ENCODE data around the gene CPNE1. TPM values are rescaled to one million over a fixed set of nuclear protein-coding genes. Genes with fewer than 3 reads are reported as not detected.

The CPNE1 gene
- total and polyA plus RNA-seq, 2 of the 8 experiments (the other 6 are each of a cell fraction or from before 2014, with no cell fraction given): 294 to 346 TPM

DNA sequence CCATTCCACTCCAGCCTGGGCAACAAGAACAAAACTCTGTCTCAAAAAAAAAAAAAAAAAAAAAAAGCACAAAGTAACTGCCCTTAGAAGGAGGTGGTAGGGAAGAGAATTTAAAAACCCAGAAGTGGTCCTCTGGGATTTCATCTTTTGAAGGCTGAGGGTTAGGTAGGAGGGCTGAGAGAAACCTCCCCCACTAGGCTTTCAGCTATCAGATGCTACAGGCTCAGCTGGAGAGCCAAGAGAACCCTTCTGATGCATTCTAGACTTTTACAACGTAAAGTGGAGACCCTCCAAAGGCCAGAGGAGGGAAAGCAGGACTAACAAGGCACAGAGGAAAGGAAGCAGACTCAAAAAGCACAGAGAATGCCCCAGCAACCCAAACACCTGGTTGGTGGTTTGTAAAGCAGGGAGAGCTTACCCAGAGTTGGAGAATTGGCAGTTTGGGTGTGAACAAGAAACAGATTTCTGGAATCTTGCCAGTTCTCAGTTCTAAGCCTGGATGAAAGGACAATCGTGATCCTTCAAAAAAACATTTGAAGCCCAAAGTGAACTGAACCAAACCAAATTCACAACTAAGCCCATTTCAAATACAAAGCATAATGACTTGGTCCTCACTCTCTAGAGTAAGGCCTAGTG lies 72.2 kb downstream of the CPNE1 start:
- Histone ChIP-seq H3K79me1 (ENCODE audit: low read depth, low read length) (no peaks in the 10 kb centered on the region), H2BK5ac (ENCODE audit: low read depth, low read length) (no peak overlapping the region), H3K18ac (ENCODE audit: extremely low read depth, low read length) (no peak overlapping the region), H3K4ac (replicated peaks; ENCODE audit: insufficient read length, low read depth, low read length) (no peak overlapping the region), H3K79me2 (ENCODE audit: control insufficient read depth in 1 of 2, insufficient read depth in 2 of 2, low read length in 2 of 2) (no peaks in the 10 kb centered on the region), H2AK5ac (ENCODE audit: low read depth, low read length) (no peak overlapping the region), H3K9me3 (ENCODE audit: insufficient read depth in 2 of 2, low read depth in 1 of 2, low read length in 1 of 2) (no peaks in the 10 kb centered on the region), H3K4me3 (ENCODE audit: extremely low read depth in 1 of 4, insufficient read depth in 2 of 4, low read depth in 3 of 4, low read length in 4 of 4) (no peak overlapping the region), H2BK12ac (ENCODE audit: low read depth, low read length) (no peak overlapping the region), H3K4me2 (ENCODE audit: insufficient read depth in 1 of 2, low read depth in 2 of 2, low read length in 2 of 2) (no peak overlapping the region), H3K14ac (ENCODE audit: insufficient read length) (no peak overlapping the region), H3K9ac (replicated peaks in 1 of 4; ENCODE audit: extremely low read depth in 1 of 4, low read depth in 3 of 4, low read length in 3 of 4) (no peak overlapping the region), H4K5ac (ENCODE audit: insufficient read length, low read depth, low read length) (no peak overlapping the region), H3K56ac (replicated peaks; ENCODE audit: insufficient read length, low read depth, low read length) (no peak overlapping the region), H3K23ac (ENCODE audit: insufficient read length) (no peak overlapping the region), H3K4me1 (replicated peaks in 1 of 4; ENCODE audit: control insufficient read depth in 3 of 4, insufficient read depth in 4 of 4, low read length in 3 of 4) (no peaks in the 10 kb centered on the region), H3K27ac (ENCODE audit: low read depth, low read length) (no peak overlapping the region), H3K27me3 (replicated peaks in 1 of 4; ENCODE audit: control insufficient read depth in 3 of 4, extremely low read depth in 1 of 4, insufficient read depth in 3 of 4, low read length in 3 of 4) (no peaks in the 10 kb centered on the region), H2BK20ac (ENCODE audit: low read length) (no peak overlapping the region), H4K20me1 (replicated peaks in 1 of 2; ENCODE audit: control insufficient read depth in 1 of 2, insufficient read depth in 2 of 2, low read length in 2 of 2) (peaks cover 0 to 1% of the 10 kb centered on the region in 2 experiments), H2AFZ (ENCODE audit: low read length) (no peak overlapping the region), H4K91ac (replicated peaks; ENCODE audit: insufficient read length, low read length) (no peak overlapping the region), H3K23me2 (ENCODE audit: low read depth, low read length) (no peaks in the 10 kb centered on the region), H2BK15ac (ENCODE audit: low read length) (no peak overlapping the region), H2BK120ac (replicated peaks; ENCODE audit: low read depth, low read length) (no peak overlapping the region), H3K36me3 (ENCODE audit: control insufficient read depth in 2 of 4, insufficient read depth in 4 of 4, low read length in 3 of 4) (no peaks in the 10 kb centered on the region), H4K8ac (ENCODE audit: extremely low read depth, insufficient read depth, low read length) (no peak overlapping the region)
- WGBS, 2 experiments (ENCODE audit: extremely low coverage in 1 of 2, insufficient coverage in 1 of 2, insufficient read length in 1 of 2, insufficient replicate concordance in 2 of 2, low coverage in 1 of 2, low lambda C conversion rate in 2 of 2, missing lambda C conversion rate in 1 of 2): 45% methylated on average over 2 of the region's 2 CpGs; no CpG with 5 or more reads in 1 of the 2 experiments
- no peak for TF ChIP-seq ZNF274 (IDR thresholded peaks at IDR 0.05; ENCODE audit: borderline replicate concordance, extremely low read depth, low read length)
- no peak for TF ChIP-seq TBP (IDR thresholded peaks at IDR 0.05; ENCODE audit: low read depth, low read length)
- no peak for TF ChIP-seq BRCA1 (IDR thresholded peaks at IDR 0.05; ENCODE audit: low read depth, low read length)
- TF ChIP-seq SP1 (IDR thresholded peaks at IDR 0.05; ENCODE audit: low read depth, low read length): no peak
- TF ChIP-seq RBBP5 (IDR thresholded peaks at IDR 0.05; ENCODE audit: borderline replicate concordance, low read depth, low read length): no peak
- no peak for TF ChIP-seq PHF8 (conservative IDR thresholded peaks at IDR 0.05; ENCODE audit: low read depth, low read length)
- no peak for TF ChIP-seq CHD2 (IDR thresholded peaks at IDR 0.05; ENCODE audit: low read length)
- ChIA-PET CTCF (ENCODE audit: partially characterized antibody) (interaction anchor here (0.6 to 2.1 kb wide), 5 partner anchors 11 to 1325 kb away, joined by 3 to 10 read pairs (median 4); no protein-coding TSS in a partner anchor), POLR2A (ENCODE audit: partially characterized antibody) (interaction anchor here (0.6 to 1.0 kb wide), 2 partner anchors 73 to 150 kb away, joined by 3 read pairs; partner anchors contain the start of gene RBM39)
- no peak for FAIRE-seq
- no peak for DNase-seq (ENCODE audit: low read depth in 1 of 2, low spot score in 2 of 2)
